GM12878 (cell line): ENCODE results near the gene NPR1. TPM values are rescaled to one million over a fixed set of nuclear protein-coding genes. Genes with fewer than 3 reads are reported as not detected.

Experiments used
- ATAC-seq: fragments of 200-7000 bp; cut with Tn5 transposase; 3 replicates; pipeline ENCODE4 v1.9.1; 2020; ENCODE audit warnings: mild to moderate bottlenecking, moderate library complexity
- BruUV-seq: library from RNA; stranded (reverse); fragments of 400-500 nt; replicated peaks from 2 replicates; lab custom pipeline; 2021; lab: Mats Ljungman, UMichigan
- CTCF ChIA-PET: fragments of 300-600 bp; sonication (Branson Sonifier 250); formaldehyde crosslinking; extraction: SDS; loops from one replicate; lab custom pipeline; 2021; ENCODE audit warnings: inconsistent platforms; lab: Yijun Ruan, JAX
- POLR2A ChIA-PET: fragments of 350-600 bp; formaldehyde crosslinking; extraction: SDS; loops from one replicate; lab custom pipeline; 2021; ENCODE audit warnings: inconsistent platforms; lab: Charles Lee
- RAD21 ChIA-PET: fragments of 300-600 bp; sonication (Branson Sonifier 250); formaldehyde crosslinking; loops from one replicate; lab custom pipeline; 2023; ENCODE audit warnings: antibody characterized with exemption; ENCODE audit not compliant: unreplicated experiment; lab: Charles Lee
- SMC1A ChIA-PET: fragments of 300-600 bp; sonication (Branson Sonifier 250); formaldehyde crosslinking; loops from one replicate; lab custom pipeline; 2023; ENCODE audit not compliant: unreplicated experiment, uncharacterized antibody; lab: Charles Lee
- DNase-seq: peaks from one replicate; pipeline ENCODE4 v3.0.0-alpha.2; 2011; ENCODE audit warnings: low read depth, low spot score
- FAIRE-seq: peaks from 3 replicates; lab custom pipeline; 2011; peaks lifted over from hg19 to GRCh38; lab: Jason Lieb, UNC
- H2AFZ ChIP-seq: 2 replicates; pipeline ENCODE4 v1.6.0; 2011; ENCODE audit warnings: low read depth, low read length, control low read depth; ENCODE audit not compliant: control insufficient read depth
- H3K27ac ChIP-seq: 2 replicates; pipeline ENCODE4 v1.5.1; 2011; ENCODE audit warnings: control low read depth; ENCODE audit not compliant: control insufficient read depth, insufficient read depth
- H3K27me3 ChIP-seq, 2 experiments: replicated peaks in 1 of 2; 2 replicates each; pipeline versions ENCODE4 v1.6.0 to v1.6.1; 2011; ENCODE audit warnings: low read length in 1 of 2; ENCODE audit not compliant: control insufficient read depth in 2 of 2, insufficient read depth in 2 of 2
- H3K36me3 ChIP-seq, 2 experiments: 2 replicates each; pipeline ENCODE4 v1.5.1; 2011; ENCODE audit warnings: low read length in 1 of 2; ENCODE audit not compliant: control insufficient read depth in 2 of 2, insufficient read depth in 2 of 2
- H3K4me1 ChIP-seq: 2 replicates; pipeline ENCODE4 v1.6.1; 2011; ENCODE audit warnings: mild to moderate bottlenecking, low read length, moderate library complexity, mixed read lengths; ENCODE audit not compliant: control insufficient read depth, insufficient read depth
- H3K4me2 ChIP-seq: 2 replicates; pipeline ENCODE4 v1.6.0; 2011; ENCODE audit warnings: control low read depth; ENCODE audit not compliant: control insufficient read depth, insufficient read depth
- H3K4me3 ChIP-seq: fragments of 200-600 bp; sonication (generic); 2 replicates; pipeline ENCODE4 v1.5.1; 2016
- H3K79me2 ChIP-seq: 2 replicates; pipeline ENCODE4 v1.6.0; 2011; ENCODE audit warnings: low read length; ENCODE audit not compliant: control insufficient read depth, insufficient read depth
- H3K9ac ChIP-seq: 2 replicates; pipeline ENCODE4 v1.8.0; 2011; ENCODE audit warnings: low read length, control low read depth, mixed read lengths; ENCODE audit not compliant: control insufficient read depth, insufficient read depth
- H3K9me3 ChIP-seq: replicated peaks from 3 replicates; pipeline ENCODE4 v1.5.1; 2011; ENCODE audit warnings: mild to moderate bottlenecking, low read length; ENCODE audit not compliant: control insufficient read depth, insufficient read depth
- H4K20me1 ChIP-seq: 2 replicates; pipeline ENCODE4 v1.6.0; 2011; ENCODE audit not compliant: control insufficient read depth, insufficient read depth
- POLR2A ChIP-seq: IDR thresholded peaks from 2 replicates; pipeline ENCODE4 v1.6.1; 2011; ENCODE audit warnings: low read depth, mild to moderate bottlenecking, low read length
- RUNX3 ChIP-seq: IDR thresholded peaks from 2 replicates; pipeline ENCODE4 v1.6.1; 2012; ENCODE audit warnings: low read length, inconsistent platforms
- SREBF2 ChIP-seq: IDR thresholded peaks from 2 replicates; pipeline ENCODE4 v1.6.1; 2012; ENCODE audit warnings: mild to moderate bottlenecking, low read length
- WGBS: methylation state at CpG from one replicate; pipeline ENCODE4 v1.1.6; 2016; ENCODE audit warnings: low lambda C conversion rate; ENCODE audit not compliant: insufficient replicate concordance, insufficient coverage; ENCODE audit errors: missing lambda C conversion rate; 5-methylcytosine and 5-hydroxymethylcytosine counted together
- in situ Hi-C: fragments of 300-500 bp; cut with MboI; formaldehyde crosslinking; loops from 9 replicates; pipeline ENCODE4 v1.14.3; 2018; ENCODE audit warnings: mixed read lengths
- intact Hi-C: fragments of 100-400 bp; cut with micrococcal nuclease; formaldehyde crosslinking; loops from one replicate; pipeline ENCODE4 v1.14.2; 2022; ENCODE audit not compliant: unreplicated experiment
- polyA plus RNA-seq, 11 experiments: library from polyadenylated mRNA; depleted of rRNA in 4 of 11; unstranded in 6 of 11; stranded (reverse) in 5 of 11; fragments of >200 nt; fragmentation: Nextera tagmentation in 4 of 11; fragmentation: Illumina TruSeq in 1 of 11; extraction: Ambion mirVana in 4 of 11; extraction: Trizol in 1 of 11; gene quantifications; 1 replicate in 1 of 11; 2 replicates in 10 of 11; pipeline versions ENCODE4 v1.2.1 to v1.2.3, GENCODE V29; 2011 to 2016; ENCODE audit warnings: inconsistent platforms in 2 of 11, missing spikeins in 2 of 11, low read depth in 1 of 11
- total RNA-seq, 4 experiments: library from RNA; depleted of rRNA in 3 of 4; stranded (reverse); fragments of >200 nt in 3 of 4; fragmentation: Illumina TruSeq in 1 of 4; extraction: Trizol in 1 of 4; gene quantifications; 2 replicates each; pipeline versions ENCODE4 v1.2.1 to v1.2.3, GENCODE V29; 2013 to 2021
- TF ChIP-seq, protein P1 (sequence below): fragments of 450-650 bp; conservative IDR thresholded peaks from 2 replicates; pipeline ENCODE4 v1.6.1; 2017; ENCODE audit warnings: mild to moderate bottlenecking, moderate library complexity

The NPR1 gene
- total and polyA plus RNA-seq, 10 of the 15 experiments (the other 5 are each of a cell fraction or from before 2014, with no cell fraction given): 0.09 to 2.1 (median 0.28) TPM; not detected in 1

DNA sequence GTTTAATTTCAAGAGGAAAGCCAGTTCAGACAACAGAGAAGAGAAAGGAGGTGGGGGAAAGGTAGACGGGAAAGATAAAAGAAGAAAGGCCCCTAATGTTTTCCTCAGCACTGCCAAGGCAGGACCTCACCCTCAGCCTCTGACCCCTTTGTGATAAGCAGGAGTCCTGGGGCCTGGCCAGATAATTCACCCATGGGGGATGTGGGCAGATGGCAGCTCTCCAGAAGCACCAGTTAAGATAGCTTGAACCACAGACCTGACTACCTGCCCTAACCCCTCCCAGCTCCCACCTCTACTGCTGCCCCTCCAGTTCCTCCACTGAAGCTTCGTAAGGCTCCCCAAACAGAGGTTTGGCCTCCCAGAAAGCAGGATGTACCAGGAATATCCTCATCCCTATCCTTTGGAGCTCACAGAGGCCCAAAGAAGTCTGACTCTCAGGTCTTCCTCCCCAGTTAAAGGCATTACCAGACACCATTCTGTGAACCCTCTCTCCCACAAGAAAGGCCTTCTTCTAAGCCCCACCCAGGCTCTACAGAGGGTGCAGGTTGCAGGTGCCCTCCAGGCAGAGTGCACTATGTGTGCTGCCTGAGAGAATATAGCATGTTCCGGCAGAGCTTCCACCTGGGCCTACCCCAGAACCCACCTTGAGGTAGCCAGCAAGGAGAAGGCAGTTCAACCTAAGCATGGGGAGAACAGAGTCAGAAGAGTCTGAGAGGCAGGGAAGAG lies 29.2 kb upstream of the NPR1 start:
- ATAC-seq: peak; percentile 30
- SMC1A ChIA-PET: interaction anchor here (1.0 kb wide), 1 partner anchor 14 kb away, joined by 4 read pairs; no protein-coding TSS in a partner anchor
- Histone ChIP-seq H2AFZ (no peak overlapping the region), H3K27ac (no peak overlapping the region), H3K79me2 (no peaks in the 10 kb centered on the region), H3K9me3 (no peaks in the 10 kb centered on the region), H3K4me1 (no peaks in the 10 kb centered on the region), H3K4me3 (no peak overlapping the region), H3K36me3 (peaks cover 10 to 19% of the 10 kb centered on the region in 2 experiments), H3K4me2 (no peak overlapping the region), H3K27me3 (no peaks in the 10 kb centered on the region), H3K9ac (no peak overlapping the region), H4K20me1 (no peaks in the 10 kb centered on the region)
- RAD21 ChIA-PET: no interaction called here
- intact Hi-C loops: no loop called here
- CTCF ChIA-PET: no interaction called here
- in situ Hi-C loops: no loop called here
- WGBS: 72% methylated on average over 3 of the region's 3 CpGs
- BruUV-seq: no TSS peak
- POLR2A ChIA-PET: interaction anchor here (1.7 kb wide), 1 partner anchor 11 kb away, joined by 6 read pairs; no protein-coding TSS in a partner anchor
- TF ChIP-seq POLR2A: peak; percentile 49; the same call in 1 of the 2 replicates
- TF ChIP-seq, protein P1, sequence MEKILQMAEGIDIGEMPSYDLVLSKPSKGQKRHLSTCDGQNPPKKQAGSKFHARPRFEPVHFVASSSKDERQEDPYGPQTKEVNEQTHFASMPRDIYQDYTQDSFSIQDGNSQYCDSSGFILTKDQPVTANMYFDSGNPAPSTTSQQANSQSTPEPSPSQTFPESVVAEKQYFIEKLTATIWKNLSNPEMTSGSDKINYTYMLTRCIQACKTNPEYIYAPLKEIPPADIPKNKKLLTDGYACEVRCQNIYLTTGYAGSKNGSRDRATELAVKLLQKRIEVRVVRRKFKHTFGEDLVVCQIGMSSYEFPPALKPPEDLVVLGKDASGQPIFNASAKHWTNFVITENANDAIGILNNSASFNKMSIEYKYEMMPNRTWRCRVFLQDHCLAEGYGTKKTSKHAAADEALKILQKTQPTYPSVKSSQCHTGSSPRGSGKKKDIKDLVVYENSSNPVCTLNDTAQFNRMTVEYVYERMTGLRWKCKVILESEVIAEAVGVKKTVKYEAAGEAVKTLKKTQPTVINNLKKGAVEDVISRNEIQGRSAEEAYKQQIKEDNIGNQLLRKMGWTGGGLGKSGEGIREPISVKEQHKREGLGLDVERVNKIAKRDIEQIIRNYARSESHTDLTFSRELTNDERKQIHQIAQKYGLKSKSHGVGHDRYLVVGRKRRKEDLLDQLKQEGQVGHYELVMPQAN: no peak
- FAIRE-seq: no peak
- DNase-seq: no peak

DNA sequence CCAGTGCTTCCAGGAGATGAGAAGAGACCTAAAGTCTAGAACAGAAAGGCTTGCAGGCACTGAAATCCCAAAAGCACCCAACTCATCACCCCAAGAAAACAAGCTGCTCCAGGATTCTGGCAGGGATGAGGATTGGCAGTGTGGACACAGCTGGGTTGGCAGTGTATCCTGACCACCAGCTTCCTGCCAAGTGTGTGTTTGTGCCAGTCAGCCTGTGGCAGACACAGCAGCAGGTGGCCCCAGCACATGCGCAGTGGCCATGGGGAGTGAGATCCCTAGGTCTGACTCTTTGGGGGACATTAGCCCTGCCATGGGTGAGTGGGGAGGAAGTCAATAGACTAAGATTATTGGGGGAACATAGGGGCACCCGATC lies 28.6 kb upstream of the NPR1 start:
- WGBS: 69% methylated on average over 2 of the region's 2 CpGs
- H3K4me3 ChIP-seq: no peak overlapping the region
- FAIRE-seq: no peak
- ChIA-PET RAD21 (no interaction called here), POLR2A (interaction anchor here (0.5 to 1.7 kb wide), 2 partner anchors 12 to 25 kb away, joined by 6 to 7 read pairs; no protein-coding TSS in a partner anchor), SMC1A (no interaction called here), CTCF (no interaction called here)
- no peaks in the 10 kb centered on the region for H3K9me3 ChIP-seq
- H3K4me2 ChIP-seq: no peak overlapping the region
- H3K36me3 ChIP-seq: peaks cover 10 to 17% of the 10 kb centered on the region in 2 experiments
- BruUV-seq: no TSS peak
- H3K27ac ChIP-seq: no peak overlapping the region
- H2AFZ ChIP-seq: no peak overlapping the region
- H3K9ac ChIP-seq: no peak overlapping the region
- no peaks in the 10 kb centered on the region for H3K79me2 ChIP-seq
- intact Hi-C loops (no loop called here), in situ Hi-C loops (no loop called here)
- no peaks in the 10 kb centered on the region for H3K27me3 ChIP-seq
- H3K4me1 ChIP-seq: no peaks in the 10 kb centered on the region
- TF ChIP-seq POLR2A: peak; percentile 66; the same call in 1 of the 2 replicates
- no peak for TF ChIP-seq SREBF2
- TF ChIP-seq RUNX3: no peak
- ATAC-seq: peak; percentile 27; the same call in 2 of the 3 replicates
- no peak for DNase-seq
- H4K20me1 ChIP-seq: no peaks in the 10 kb centered on the region
